HG03108 (cell line): ENCODE measurements around the gene MRPL36.
"Not testable (repeated sequence)": the region's sequence is repeated elsewhere in the genome, so short reads cannot be mapped to it uniquely, and the experiment has no call there.

Experiments
- ATAC-seq: cut with Tn5 transposase; IDR thresholded peaks from one replicate; pipeline ENCODE4 v1.9.1; 2021; ENCODE audit warnings: moderate library complexity; ENCODE audit not compliant: unreplicated experiment

Gene MRPL36

GRCh38 chr5:1815881-1816292 lies 16.2 kb upstream of the MRPL36 start:
- ATAC-seq: no peak

- no peak for ATAC-seq
Observed at GRCh38 chr5:1815071-1815786, 15.6 kb upstream of the MRPL36 start.

GRCh38 chr5:1814183-1815020 lies 14.8 kb upstream of the MRPL36 start:
- no peak for ATAC-seq

GRCh38 chr5:1810581-1811101 lies 11.0 kb upstream of the MRPL36 start:
- ATAC-seq: no peak

GRCh38 chr5:1809416-1810035 lies 9.9 kb upstream of the MRPL36 start:
- no peak for ATAC-seq

GRCh38 chr5:1808439-1808838 lies 8.8 kb upstream of the MRPL36 start:
- no peak for ATAC-seq

GRCh38 chr5:1807451-1808185 lies 8.0 kb upstream of the MRPL36 start:
- ATAC-seq: no peak

GRCh38 chr5:1806974-1807373 lies 7.3 kb upstream of the MRPL36 start:
- no peak for ATAC-seq

GRCh38 chr5:1806199-1806598 lies 6.6 kb upstream of the MRPL36 start:
- no peak for ATAC-seq

- ATAC-seq: no peak
Observed at GRCh38 chr5:1805736-1806135, 6.1 kb upstream of the MRPL36 start.

- no peak for ATAC-seq
Observed at GRCh38 chr5:1805326-1805725, 5.7 kb upstream of the MRPL36 start.

GRCh38 chr5:1804001-1804690 lies 4.5 kb upstream of the MRPL36 start:
- ATAC-seq: no peak

GRCh38 chr5:1803192-1803591 lies 3.6 kb upstream of the MRPL36 start:
- no peak for ATAC-seq

GRCh38 chr5:1801967-1802295 lies 2.3 kb upstream of the MRPL36 start:
- no peak for ATAC-seq

- ATAC-seq: peak; percentile 49
Observed at GRCh38 chr5:1801222-1801966, 1.8 kb upstream of the MRPL36 start, which contains the start of gene NDUFS6. Gene NDUFS6 (plus strand): TSS chr5:1801407. CDS start chr5:1801418, 11 bp downstream.

- ATAC-seq: peak; percentile 24
Observed at GRCh38 chr5:1800472-1801221, 1.0 kb upstream of the MRPL36 start.

GRCh38 chr5:1799110-1799601 lies 481 bp downstream of the MRPL36 start:
- peak; percentile 25 for ATAC-seq

GRCh38 chr5:1798589-1798988 lies 1.0 kb downstream of the MRPL36 start:
- not testable (repeated sequence) for ATAC-seq

GRCh38 chr5:1797855-1798254 lies 1.8 kb downstream of the MRPL36 start:
- no peak for ATAC-seq
